ENCODE data around the gene BTBD9. TPM values are rescaled to one million over a fixed set of nuclear protein-coding genes. Genes with fewer than 3 reads are reported as not detected.

The BTBD9 gene
- total and polyA plus RNA-seq, 9 of the 15 experiments (the other 6 are each of a cell fraction or from before 2014, with no cell fraction given) = 0.08 to 1.6 (median 0.58) TPM

DNA sequence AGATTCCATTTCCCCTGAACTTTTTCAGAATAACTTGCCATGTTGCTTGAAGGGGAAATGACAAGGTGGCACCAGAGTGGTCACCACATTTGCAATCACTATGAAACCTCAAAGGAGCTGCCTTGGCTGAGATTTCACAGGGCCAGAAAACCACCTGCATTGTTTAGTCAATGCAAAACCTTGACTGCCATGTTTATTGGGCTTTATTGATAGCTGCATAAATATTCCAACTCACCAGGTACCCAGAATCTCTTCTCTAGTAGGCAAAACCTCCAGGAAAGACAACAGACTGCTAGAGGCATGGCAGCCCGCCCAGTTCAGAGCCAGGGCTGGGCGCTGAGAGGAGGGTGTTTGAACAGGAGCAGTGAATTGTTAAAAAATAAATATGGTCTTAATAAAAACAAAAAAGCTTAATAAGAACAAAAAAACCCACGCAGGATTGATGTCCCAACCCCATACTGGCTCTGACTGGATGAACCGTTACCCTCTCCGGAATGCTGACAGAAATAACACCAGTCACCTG is 444.6 kb downstream of the BTBD9 start:
- H3K9me3 ChIP-seq (replicated peaks; ENCODE audit: control insufficient read depth, insufficient read depth, low read depth, low read length) = no peaks in the 10 kb centered on the region
- no peak for DNase-seq (ENCODE audit: extremely low read depth in 1 of 4, low spot score in 3 of 4)
- in situ Hi-C loops (cut with MboI) = no loop called here
- peaks cover 18 to 40% of the 10 kb centered on the region in 2 experiments for H3K27me3 ChIP-seq (ENCODE audit: control insufficient read depth in 2 of 2, insufficient read depth in 2 of 2, low read length in 2 of 2)
- H3K36me3 ChIP-seq (ENCODE audit: control insufficient read depth, insufficient read depth, low read length) = no peaks in the 10 kb centered on the region
- FAIRE-seq = no peak
- CTCF ChIA-PET (ENCODE audit: low intra/inter-chr PET ratio) = no interaction called here
- no TSS peak for BruUV-seq (replicated peaks)
- no peaks in the 10 kb centered on the region for H3K9me1 ChIP-seq (ENCODE audit: control insufficient read depth, insufficient read depth, low read length)
- TF ChIP-seq, protein P1, sequence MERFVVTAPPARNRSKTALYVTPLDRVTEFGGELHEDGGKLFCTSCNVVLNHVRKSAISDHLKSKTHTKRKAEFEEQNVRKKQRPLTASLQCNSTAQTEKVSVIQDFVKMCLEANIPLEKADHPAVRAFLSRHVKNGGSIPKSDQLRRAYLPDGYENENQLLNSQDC (CRISPR knock-in tag; IDR thresholded peaks at IDR 0.05) = no peak
- TF ChIP-seq ARID3B (CRISPR knock-in tag; IDR thresholded peaks at IDR 0.05; ENCODE audit: borderline replicate concordance) = no peak
- no peak for TF ChIP-seq ZNF79 (CRISPR knock-in tag; IDR thresholded peaks at IDR 0.05; ENCODE audit: low read depth)
- no peak for TF ChIP-seq AFF1 (IDR thresholded peaks at IDR 0.05; ENCODE audit: low read depth in 1 of 2, partially characterized antibody in 2 of 2)
- no peak for TF ChIP-seq HNRNPL (IDR thresholded peaks at IDR 0.05; ENCODE audit: low read depth, low read length)
- no peak for TF ChIP-seq ZNF232 (CRISPR knock-in tag; IDR thresholded peaks at IDR 0.05)
- no peak for TF ChIP-seq ZNF586 (CRISPR knock-in tag; conservative IDR thresholded peaks at IDR 0.05)
- TF ChIP-seq POLR3G (IDR thresholded peaks at IDR 0.05; ENCODE audit: extremely low read depth, insufficient read length, insufficient replicate concordance) = no peak
- no peak overlapping the region for H3K27ac ChIP-seq (ENCODE audit: extremely low read depth, low read depth, low read length)
- H4K20me1 ChIP-seq (replicated peaks; ENCODE audit: control insufficient read depth, insufficient read depth, low read length) = peaks cover 4% of the 10 kb centered on the region; the same call in 1 of the 2 replicates
- no peaks in the 10 kb centered on the region for H3K4me1 ChIP-seq (replicated peaks in 1 of 2; ENCODE audit: control insufficient read depth in 2 of 2, insufficient read depth in 2 of 2, low read length in 2 of 2)
- no peak overlapping the region for H3K4me3 ChIP-seq
- ATAC-seq = no peak
- intact Hi-C loops (cut with micrococcal nuclease) = no loop called here
- POLR2A ChIA-PET = interaction anchor here (0.7 kb wide), 1 partner anchor 38 kb away, joined by 5 read pairs; no protein-coding TSS in a partner anchor
- H3K9ac ChIP-seq (ENCODE audit: insufficient read depth in 1 of 2, low read depth in 2 of 2, low read length in 2 of 2) = no peak overlapping the region
- no peaks in the 10 kb centered on the region for H3K79me2 ChIP-seq (ENCODE audit: control insufficient read depth, insufficient read depth, low read length)
- 3% methylated on average over 5 of the region's 5 CpGs for WGBS (ENCODE audit: insufficient coverage, low coverage, missing lambda C conversion rate)
- no peak overlapping the region for H3K4me2 ChIP-seq (ENCODE audit: insufficient read depth, low read length)
- H2AFZ ChIP-seq (ENCODE audit: low read depth, low read length) = no peak overlapping the region
